ENCODE measurements around the gene SVIP.

Gene SVIP

GRCh38 chr11:22807855-22808570, 21.6 kb downstream of the SVIP start:
- H3K4me3 ChIP-seq (ENCODE audit: insufficient read depth, low read length, poor library complexity, severe bottlenecking), result no peak overlapping the region
- TF ChIP-seq EZH2phosphoT487 (conservative IDR thresholded peaks at IDR 0.05; ENCODE audit: low read length), result no peak
- TF ChIP-seq, protein P1, sequence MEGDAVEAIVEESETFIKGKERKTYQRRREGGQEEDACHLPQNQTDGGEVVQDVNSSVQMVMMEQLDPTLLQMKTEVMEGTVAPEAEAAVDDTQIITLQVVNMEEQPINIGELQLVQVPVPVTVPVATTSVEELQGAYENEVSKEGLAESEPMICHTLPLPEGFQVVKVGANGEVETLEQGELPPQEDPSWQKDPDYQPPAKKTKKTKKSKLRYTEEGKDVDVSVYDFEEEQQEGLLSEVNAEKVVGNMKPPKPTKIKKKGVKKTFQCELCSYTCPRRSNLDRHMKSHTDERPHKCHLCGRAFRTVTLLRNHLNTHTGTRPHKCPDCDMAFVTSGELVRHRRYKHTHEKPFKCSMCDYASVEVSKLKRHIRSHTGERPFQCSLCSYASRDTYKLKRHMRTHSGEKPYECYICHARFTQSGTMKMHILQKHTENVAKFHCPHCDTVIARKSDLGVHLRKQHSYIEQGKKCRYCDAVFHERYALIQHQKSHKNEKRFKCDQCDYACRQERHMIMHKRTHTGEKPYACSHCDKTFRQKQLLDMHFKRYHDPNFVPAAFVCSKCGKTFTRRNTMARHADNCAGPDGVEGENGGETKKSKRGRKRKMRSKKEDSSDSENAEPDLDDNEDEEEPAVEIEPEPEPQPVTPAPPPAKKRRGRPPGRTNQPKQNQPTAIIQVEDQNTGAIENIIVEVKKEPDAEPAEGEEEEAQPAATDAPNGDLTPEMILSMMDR (IDR thresholded peaks at IDR 0.05; ENCODE audit: insufficient read depth, low read length, poor library complexity, severe bottlenecking), result no peak
- no peak overlapping the region for H2AFZ ChIP-seq (ENCODE audit: low read depth, low read length, severe bottlenecking)
- no peak overlapping the region for H3K27ac ChIP-seq (ENCODE audit: low read depth, low read length)
- H3K9me3 ChIP-seq (ENCODE audit: insufficient read depth, low read length), result peaks cover 5% of the 10 kb centered on the region; the same call in 1 of the 2 replicates
- no peaks in the 10 kb centered on the region for H3F3A ChIP-seq (ENCODE audit: insufficient read depth)
- no peaks in the 10 kb centered on the region for H3K79me2 ChIP-seq (ENCODE audit: insufficient read depth, low read length)
- H3K36me3 ChIP-seq (ENCODE audit: low read length), result no peaks in the 10 kb centered on the region
- H4K20me1 ChIP-seq (ENCODE audit: low read depth, low read length), result no peaks in the 10 kb centered on the region
- H3K27me3 ChIP-seq (ENCODE audit: low read length), result no peaks in the 10 kb centered on the region
- no peaks in the 10 kb centered on the region for H3K9me2 ChIP-seq (replicated peaks; ENCODE audit: insufficient read depth, low read length)
- H3K4me2 ChIP-seq (ENCODE audit: low read depth, low read length, poor library complexity, severe bottlenecking), result no peak overlapping the region
- no peak overlapping the region for H3K9ac ChIP-seq (ENCODE audit: low read length)

GRCh38 chr11:22807391-22807790, 22.2 kb downstream of the SVIP start:
- Histone ChIP-seq H3K9me3 (ENCODE audit: insufficient read depth, low read length) (peaks cover 5% of the 10 kb centered on the region; the same call in 1 of the 2 replicates), H3K27ac (ENCODE audit: low read depth, low read length) (no peak overlapping the region), H3K79me2 (ENCODE audit: insufficient read depth, low read length) (no peaks in the 10 kb centered on the region), H3K4me3 (ENCODE audit: insufficient read depth, low read length, poor library complexity, severe bottlenecking) (no peak overlapping the region), H3F3A (ENCODE audit: insufficient read depth) (no peaks in the 10 kb centered on the region), H4K20me1 (ENCODE audit: low read depth, low read length) (no peaks in the 10 kb centered on the region), H3K4me2 (ENCODE audit: low read depth, low read length, poor library complexity, severe bottlenecking) (no peak overlapping the region), H3K9me2 (replicated peaks; ENCODE audit: insufficient read depth, low read length) (no peaks in the 10 kb centered on the region), H2AFZ (ENCODE audit: low read depth, low read length, severe bottlenecking) (no peak overlapping the region), H3K9ac (ENCODE audit: low read length) (no peak overlapping the region), H3K36me3 (ENCODE audit: low read length) (no peaks in the 10 kb centered on the region), H3K27me3 (ENCODE audit: low read length) (no peaks in the 10 kb centered on the region)
- TF ChIP-seq EZH2phosphoT487 (conservative IDR thresholded peaks at IDR 0.05; ENCODE audit: low read length), result no peak
- TF ChIP-seq, protein P1 (IDR thresholded peaks at IDR 0.05; ENCODE audit: insufficient read depth, low read length, poor library complexity, severe bottlenecking), result no peak

GRCh38 chr11:22802861-22803260, 26.7 kb downstream of the SVIP start:
- Histone ChIP-seq H3K27me3 (ENCODE audit: low read length) (no peaks in the 10 kb centered on the region), H2AFZ (ENCODE audit: low read depth, low read length, severe bottlenecking) (no peak overlapping the region), H3K9me2 (replicated peaks; ENCODE audit: insufficient read depth, low read length) (no peaks in the 10 kb centered on the region), H3F3A (ENCODE audit: insufficient read depth) (no peaks in the 10 kb centered on the region), H3K36me3 (ENCODE audit: low read length) (no peaks in the 10 kb centered on the region), H4K20me1 (ENCODE audit: low read depth, low read length) (no peaks in the 10 kb centered on the region), H3K4me3 (ENCODE audit: insufficient read depth, low read length, poor library complexity, severe bottlenecking) (no peak overlapping the region), H3K27ac (ENCODE audit: low read depth, low read length) (no peak overlapping the region), H3K79me2 (ENCODE audit: insufficient read depth, low read length) (no peaks in the 10 kb centered on the region), H3K4me2 (ENCODE audit: low read depth, low read length, poor library complexity, severe bottlenecking) (no peak overlapping the region), H3K9me3 (ENCODE audit: insufficient read depth, low read length) (no peaks in the 10 kb centered on the region), H3K9ac (ENCODE audit: low read length) (no peak overlapping the region)
- TF ChIP-seq, protein P1 (IDR thresholded peaks at IDR 0.05; ENCODE audit: insufficient read depth, low read length, poor library complexity, severe bottlenecking), result no peak
- TF ChIP-seq EZH2phosphoT487 (conservative IDR thresholded peaks at IDR 0.05; ENCODE audit: low read length), result no peak

Data from SU-DHL-6 (cell line).